ENCODE results near the gene GBA2.

Gene GBA2

GRCh38 chr9:35714579-35715252 is 34.3 kb downstream of the GBA2 start:
- DNase-seq (ENCODE audit: low read depth): no peak

GRCh38 chr9:35714123-35714522 is 34.9 kb downstream of the GBA2 start:
- DNase-seq (ENCODE audit: low read depth): no peak

DNA sequence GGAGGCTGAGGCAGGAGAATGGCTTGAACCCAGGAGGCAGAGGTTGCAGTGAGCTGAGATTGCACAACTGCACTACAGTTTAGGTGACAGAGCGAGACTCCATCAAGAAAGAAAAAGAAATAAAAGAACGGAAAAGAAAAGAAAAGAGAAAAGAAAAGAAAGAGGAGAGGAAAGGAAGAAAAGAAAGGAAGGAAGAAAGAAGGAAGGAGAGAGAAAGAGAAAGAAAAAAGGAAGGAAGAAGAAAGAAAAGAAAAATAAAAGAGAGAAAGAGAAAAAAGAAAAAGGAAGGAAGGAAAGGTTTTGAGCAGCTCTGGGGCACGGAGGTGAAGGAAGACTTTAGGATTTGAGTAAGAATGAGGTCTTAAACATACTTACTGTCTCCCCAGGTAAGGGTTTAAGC is 35.5 kb downstream of the GBA2 start:
- no peak for DNase-seq (ENCODE audit: low read depth)

- no peak for DNase-seq (ENCODE audit: low read depth)
Measured at GRCh38 chr9:35712762-35713400, 36.1 kb downstream of the GBA2 start.

GRCh38 chr9:35711501-35712428 is 37.3 kb downstream of the GBA2 start:
- no peak for DNase-seq (ENCODE audit: low read depth)

- DNase-seq (ENCODE audit: low read depth): no peak
Measured at GRCh38 chr9:35710818-35711500, 38.1 kb downstream of the GBA2 start.

GRCh38 chr9:35708146-35708545 is 40.9 kb downstream of the GBA2 start:
- DNase-seq (ENCODE audit: low read depth): no peak

GRCh38 chr9:35706951-35707350 is 42.1 kb downstream of the GBA2 start:
- no peak for DNase-seq (ENCODE audit: low read depth)

- DNase-seq (ENCODE audit: low read depth): no peak
Measured at GRCh38 chr9:35705836-35706430, 43.1 kb downstream of the GBA2 start.

DNA sequence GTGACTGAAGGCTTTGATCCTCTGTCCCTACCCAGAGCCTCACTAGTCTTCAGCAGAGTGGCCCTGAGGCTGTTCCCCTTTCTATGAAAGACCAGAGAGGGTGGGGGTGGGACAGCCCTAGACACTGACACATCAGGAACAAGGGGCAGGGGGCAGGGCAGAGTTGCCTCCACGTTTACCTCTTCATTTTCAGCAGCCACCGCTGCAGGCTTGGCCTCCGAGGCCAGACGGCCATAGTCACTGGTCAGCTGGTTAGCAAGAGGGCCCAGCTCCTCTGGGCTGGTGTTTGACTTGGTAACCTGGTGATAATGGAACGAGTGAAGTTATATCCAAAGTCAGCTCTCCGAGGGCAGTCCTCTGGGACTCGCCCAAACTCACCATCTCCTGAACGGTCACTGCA is 43.7 kb downstream of the GBA2 start:
- no peak for DNase-seq (ENCODE audit: low read depth)

- no peak for DNase-seq (ENCODE audit: low read depth)
Measured at GRCh38 chr9:35703906-35704672, 44.9 kb downstream of the GBA2 start.

DNA sequence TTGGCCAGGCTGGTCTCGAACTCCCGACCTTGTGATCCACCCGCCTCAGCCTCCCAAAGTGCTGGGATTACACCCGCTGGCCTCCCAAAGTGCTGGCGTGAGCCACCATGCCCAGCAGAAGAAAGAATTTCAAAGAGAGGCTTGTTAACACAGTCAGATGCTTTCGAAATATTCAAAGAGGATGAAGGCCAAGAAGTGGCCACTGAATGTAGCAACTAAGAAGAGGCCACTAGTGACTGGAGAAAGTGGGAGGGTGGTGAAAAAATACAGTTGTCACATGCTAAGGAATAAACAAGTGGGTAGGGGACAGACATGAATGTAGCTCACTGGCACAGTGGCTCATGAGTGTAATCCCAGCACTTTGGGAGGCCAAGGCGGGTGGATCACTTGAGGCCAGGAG is 46.3 kb downstream of the GBA2 start:
- no peak for DNase-seq (ENCODE audit: low read depth)

GRCh38 chr9:35700942-35701341 is 48.1 kb downstream of the GBA2 start:
- no peak for DNase-seq (ENCODE audit: low read depth)

DNA sequence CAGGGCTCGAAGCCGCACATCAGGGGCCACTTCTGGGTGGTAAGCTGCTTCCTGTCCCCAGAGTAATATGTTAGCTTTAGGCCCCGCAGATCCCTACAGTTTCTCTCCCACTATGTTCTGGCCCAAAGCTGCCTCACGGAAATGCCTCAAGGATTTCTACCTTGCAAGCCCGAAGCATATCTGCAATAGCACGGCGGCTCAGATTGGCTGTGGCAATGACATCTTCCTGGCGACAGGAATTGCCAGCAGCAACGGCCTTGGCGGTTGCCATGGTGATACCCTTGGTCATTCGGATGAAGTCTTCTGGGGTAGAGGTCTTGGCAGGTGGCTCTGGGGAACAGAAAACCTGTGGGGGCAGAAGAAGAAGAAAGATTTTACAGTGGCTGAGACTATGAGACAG is 49.0 kb downstream of the GBA2 start:
- no peak for DNase-seq (ENCODE audit: low read depth)

DNA sequence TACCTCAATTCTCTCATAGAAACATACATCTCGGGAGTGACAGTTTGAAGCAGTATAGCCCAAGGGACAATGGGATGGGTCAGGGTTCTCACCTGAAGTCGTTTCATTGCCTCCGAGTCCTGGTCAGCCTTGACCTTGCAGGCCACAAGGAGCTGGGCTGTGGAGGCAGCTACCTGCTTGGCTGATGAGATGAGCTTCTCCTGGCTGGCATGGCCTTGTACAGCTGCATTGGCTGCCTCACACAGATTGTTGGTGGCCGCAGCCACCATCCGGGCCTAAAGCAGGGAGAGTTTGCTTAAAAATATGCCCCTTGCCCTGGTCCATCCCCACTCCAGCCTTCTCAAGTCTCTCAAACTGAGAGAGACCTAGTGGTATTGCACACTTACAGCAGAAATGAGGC is 50.8 kb downstream of the GBA2 start:
- DNase-seq (ENCODE audit: low read depth): no peak

DNA sequence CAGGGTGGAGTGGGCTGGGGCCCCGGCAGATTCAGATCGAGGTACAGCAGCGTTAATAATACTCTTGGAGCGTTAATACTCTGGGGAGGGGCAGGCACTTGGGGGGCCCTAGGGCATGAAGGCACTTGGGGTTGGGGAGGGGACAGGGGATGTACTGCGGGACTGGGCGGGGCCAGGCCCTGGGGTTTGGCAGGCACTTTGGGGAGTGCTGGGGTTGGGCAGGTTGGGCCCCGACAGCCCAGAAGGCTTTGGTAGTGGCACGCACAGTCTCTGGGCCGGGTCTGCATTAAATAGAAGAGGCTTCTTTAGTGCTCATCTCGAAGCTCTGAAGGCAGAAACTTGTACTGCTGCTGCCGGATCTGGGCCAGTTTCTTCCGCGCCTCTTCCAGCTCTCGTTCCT is 51.5 kb downstream of the GBA2 start:
- no peak for DNase-seq (ENCODE audit: low read depth)

- DNase-seq (ENCODE audit: low read depth): peak; percentile 31
Measured at GRCh38 chr9:35696520-35697215, 52.4 kb downstream of the GBA2 start.

DNA sequence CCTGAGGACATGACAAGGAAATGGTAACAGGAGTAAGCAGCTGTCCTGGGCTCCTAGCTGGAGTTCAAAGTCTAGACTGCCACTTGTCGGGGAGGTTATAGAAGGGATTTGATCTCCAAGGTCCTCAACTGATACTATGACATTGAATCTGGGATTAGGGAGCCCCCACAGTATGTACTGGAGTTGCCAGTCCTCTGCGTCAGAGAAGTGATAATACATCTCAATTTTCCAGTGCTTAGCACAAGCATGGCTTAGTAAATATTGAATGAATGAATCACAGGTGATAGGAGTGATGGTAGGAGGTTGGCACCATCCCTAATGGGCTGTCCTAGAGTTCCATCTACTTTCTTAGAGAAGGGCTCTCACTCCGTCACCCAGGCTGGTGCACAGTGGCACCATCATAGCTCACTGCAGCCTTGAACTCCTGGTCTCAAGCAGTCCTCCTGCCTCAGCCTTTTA is 53.1 kb downstream of the GBA2 start:
- no peak for DNase-seq (ENCODE audit: low read depth)

GRCh38 chr9:35691757-35692301 is 57.2 kb downstream of the GBA2 start:
- DNase-seq (ENCODE audit: low read depth): no peak

- no peak for DNase-seq (ENCODE audit: low read depth)
Measured at GRCh38 chr9:35691334-35691650, 57.7 kb downstream of the GBA2 start.
